Large intestine (tissue), 3 donors: ENCODE measurements around the gene CYTL1. TPM values are rescaled to one million over a fixed set of nuclear protein-coding genes. Genes with fewer than 3 reads are reported as not detected.

ENCODE experiments used
- DNase-seq, 2 donors: peaks; one replicate each; pipeline versions ENCODE4 v3.0.0 to v3.0.0-alpha.2; 2013
- H3K27ac ChIP-seq: one replicate; pipeline ENCODE4 v1.5.1; 2013; ENCODE audit warnings: low read length
- H3K27me3 ChIP-seq: 2 replicates; pipeline ENCODE4 v1.6.1; 2013; ENCODE audit warnings: low read length; ENCODE audit not compliant: control insufficient read depth, insufficient read depth
- H3K36me3 ChIP-seq: 2 replicates; pipeline ENCODE4 v1.6.1; 2013; ENCODE audit warnings: low read length; ENCODE audit not compliant: control insufficient read depth, insufficient read depth
- H3K4me1 ChIP-seq: one replicate; pipeline ENCODE4 v1.6.1; 2013; ENCODE audit warnings: low read length; ENCODE audit not compliant: control insufficient read depth, insufficient read depth
- H3K4me3 ChIP-seq: one replicate; pipeline ENCODE4 v1.5.1; 2013; ENCODE audit warnings: low read length
- H3K9me3 ChIP-seq: one replicate; pipeline ENCODE4 v1.6.1; 2013; ENCODE audit warnings: mild to moderate bottlenecking, low read depth, low read length, moderate library complexity; ENCODE audit not compliant: control insufficient read depth
- WGBS: methylation state at CpG from one replicate; pipeline ENCODE4 v1.1.5; 2013; ENCODE audit warnings: low lambda C conversion rate; ENCODE audit not compliant: insufficient coverage; 5-methylcytosine and 5-hydroxymethylcytosine counted together
- polyA plus RNA-seq: library from polyadenylated mRNA; unstranded; fragments of 120-200 nt; gene quantifications from one replicate; pipeline ENCODE4 v1.2.1, GENCODE V29; 2013

Gene CYTL1
- polyA plus RNA-seq, 1 donor = 6.7 TPM

- H3K36me3 ChIP-seq = no peaks in the 10 kb centered on the region
- no peak overlapping the region for H3K4me3 ChIP-seq
- H3K9me3 ChIP-seq = no peaks in the 10 kb centered on the region
- no peak for DNase-seq
- no peak overlapping the region for H3K27ac ChIP-seq
- WGBS = no CpG with 5 or more reads among the region's 3 CpGs
- H3K4me1 ChIP-seq = no peaks in the 10 kb centered on the region
- no peaks in the 10 kb centered on the region for H3K27me3 ChIP-seq
Measured at GRCh38 chr4:4990329-4990728, 28.9 kb downstream of the CYTL1 start.

- no peak for DNase-seq
- H3K27ac ChIP-seq = no peak overlapping the region
- no peaks in the 10 kb centered on the region for H3K4me1 ChIP-seq
- H3K4me3 ChIP-seq = no peak overlapping the region
- no peaks in the 10 kb centered on the region for H3K9me3 ChIP-seq
- 91% methylated on average over 6 of the region's 10 CpGs for WGBS
- no peaks in the 10 kb centered on the region for H3K36me3 ChIP-seq
- H3K27me3 ChIP-seq = no peaks in the 10 kb centered on the region
Measured at GRCh38 chr4:4989083-4989622, 30.1 kb downstream of the CYTL1 start.

GRCh38 chr4:4987656-4988055 is 31.6 kb downstream of the CYTL1 start:
- no peak overlapping the region for H3K27ac ChIP-seq
- H3K9me3 ChIP-seq = no peaks in the 10 kb centered on the region
- no peaks in the 10 kb centered on the region for H3K36me3 ChIP-seq
- no peaks in the 10 kb centered on the region for H3K4me1 ChIP-seq
- 67% methylated on average over 1 of the region's 10 CpGs for WGBS
- no peak for DNase-seq
- no peaks in the 10 kb centered on the region for H3K27me3 ChIP-seq
- H3K4me3 ChIP-seq = no peak overlapping the region

- Histone ChIP-seq H3K36me3 (no peaks in the 10 kb centered on the region), H3K27me3 (no peaks in the 10 kb centered on the region), H3K27ac (no peak overlapping the region), H3K9me3 (no peaks in the 10 kb centered on the region), H3K4me3 (no peak overlapping the region), H3K4me1 (no peaks in the 10 kb centered on the region)
- no CpG with 5 or more reads among the region's 5 CpGs for WGBS
- DNase-seq = no peak
Measured at GRCh38 chr4:4986841-4987240, 32.4 kb downstream of the CYTL1 start.

- Histone ChIP-seq H3K27me3 (no peaks in the 10 kb centered on the region), H3K9me3 (no peaks in the 10 kb centered on the region), H3K27ac (no peak overlapping the region), H3K4me1 (no peaks in the 10 kb centered on the region), H3K4me3 (no peak overlapping the region), H3K36me3 (no peaks in the 10 kb centered on the region)
- no peak for DNase-seq
- no CpG with 5 or more reads among the region's 1 CpG for WGBS
Measured at GRCh38 chr4:4985844-4986243, 33.4 kb downstream of the CYTL1 start.

- no peaks in the 10 kb centered on the region for H3K36me3 ChIP-seq
- no peak overlapping the region for H3K27ac ChIP-seq
- H3K4me3 ChIP-seq = no peak overlapping the region
- DNase-seq = no peak
- no peaks in the 10 kb centered on the region for H3K4me1 ChIP-seq
- no CpG with 5 or more reads among the region's 2 CpGs for WGBS
- no peaks in the 10 kb centered on the region for H3K9me3 ChIP-seq
- no peaks in the 10 kb centered on the region for H3K27me3 ChIP-seq
Measured at GRCh38 chr4:4985036-4985435, 34.2 kb downstream of the CYTL1 start.

GRCh38 chr4:4984186-4984585 is 35.1 kb downstream of the CYTL1 start:
- no peaks in the 10 kb centered on the region for H3K27me3 ChIP-seq
- H3K4me1 ChIP-seq = no peaks in the 10 kb centered on the region
- WGBS = no CpG with 5 or more reads among the region's 2 CpGs
- no peak overlapping the region for H3K27ac ChIP-seq
- no peaks in the 10 kb centered on the region for H3K9me3 ChIP-seq
- no peak for DNase-seq
- H3K4me3 ChIP-seq = no peak overlapping the region
- H3K36me3 ChIP-seq = no peaks in the 10 kb centered on the region

- no peaks in the 10 kb centered on the region for H3K4me1 ChIP-seq
- no peak for DNase-seq
- no peak overlapping the region for H3K4me3 ChIP-seq
- H3K27me3 ChIP-seq = no peaks in the 10 kb centered on the region
- H3K27ac ChIP-seq = no peak overlapping the region
- H3K36me3 ChIP-seq = no peaks in the 10 kb centered on the region
- no peaks in the 10 kb centered on the region for H3K9me3 ChIP-seq
- no CpG with 5 or more reads among the region's 8 CpGs for WGBS
Measured at GRCh38 chr4:4981827-4982226, 37.4 kb downstream of the CYTL1 start.

GRCh38 chr4:4981427-4981826 is 37.8 kb downstream of the CYTL1 start:
- H3K9me3 ChIP-seq = no peaks in the 10 kb centered on the region
- H3K27ac ChIP-seq = no peak overlapping the region
- no peak for DNase-seq
- H3K36me3 ChIP-seq = no peaks in the 10 kb centered on the region
- H3K4me3 ChIP-seq = no peak overlapping the region
- no peaks in the 10 kb centered on the region for H3K4me1 ChIP-seq
- no peaks in the 10 kb centered on the region for H3K27me3 ChIP-seq
- WGBS = no CpG with 5 or more reads among the region's 3 CpGs

- Histone ChIP-seq H3K27ac (no peak overlapping the region), H3K4me3 (no peak overlapping the region), H3K4me1 (no peaks in the 10 kb centered on the region), H3K27me3 (no peaks in the 10 kb centered on the region), H3K9me3 (no peaks in the 10 kb centered on the region), H3K36me3 (no peaks in the 10 kb centered on the region)
- no CpG with 5 or more reads among the region's 12 CpGs for WGBS
- DNase-seq = no peak
Measured at GRCh38 chr4:4980621-4981230, 38.5 kb downstream of the CYTL1 start.

GRCh38 chr4:4979971-4980370 is 39.3 kb downstream of the CYTL1 start:
- Histone ChIP-seq H3K9me3 (no peaks in the 10 kb centered on the region), H3K4me3 (no peak overlapping the region), H3K4me1 (no peaks in the 10 kb centered on the region), H3K27me3 (no peaks in the 10 kb centered on the region), H3K27ac (no peak overlapping the region), H3K36me3 (no peaks in the 10 kb centered on the region)
- no CpG with 5 or more reads among the region's 4 CpGs for WGBS
- DNase-seq = no peak
